RWPE1 (cell line): ENCODE results near the gene IPP.

Experiments used
- CTCF ChIA-PET: fragments of 350-600 bp; sonication (Branson Sonifier 250); formaldehyde crosslinking; extraction: SDS; loops from one replicate; lab custom pipeline; 2021; lab: Yijun Ruan, JAX
- POLR2A ChIA-PET: fragments of 400-600 bp; formaldehyde crosslinking; extraction: SDS; loops from one replicate; lab custom pipeline; 2020; ENCODE audit warnings: antibody characterized with exemption; ENCODE audit not compliant: low non-redundant PET; lab: Yijun Ruan, JAX
- DNase-seq: peaks from one replicate; pipeline ENCODE4 v3.0.0; 2012; ENCODE audit warnings: low spot score
- H3K27ac ChIP-seq: fragments of 450-650 bp; 2 replicates; pipeline ENCODE4 v1.5.1; 2017
- TF ChIP-seq, protein P1 (sequence below): fragments of 450-650 bp; conservative IDR thresholded peaks from 2 replicates; pipeline ENCODE4 v1.5.1; 2017; ENCODE audit warnings: low read depth, mild to moderate bottlenecking

The IPP gene

DNA sequence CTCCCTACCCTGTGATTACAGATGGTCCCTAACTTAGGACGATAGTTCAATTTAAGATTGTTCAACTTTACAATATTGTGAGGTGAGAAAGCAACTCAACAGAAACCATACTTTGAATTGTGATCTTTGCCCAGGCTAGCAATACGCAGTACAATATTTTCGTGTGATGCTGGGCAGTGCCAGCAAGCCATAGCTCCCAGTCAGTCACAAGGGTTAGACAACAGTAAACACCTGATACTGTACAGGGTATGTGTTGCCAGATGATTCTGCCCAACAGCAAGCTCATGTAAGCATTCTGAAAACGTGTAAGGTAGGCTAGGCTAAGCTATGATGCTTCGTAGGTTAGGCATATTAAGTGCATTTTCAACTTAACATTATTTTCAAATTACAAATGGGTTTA lies 76.0 kb downstream of the IPP start:
- ChIA-PET POLR2A (interaction anchor here (1.2 kb wide), 1 partner anchor 11 kb away, joined by 4 read pairs; the partner anchor contains the start of gene GPBP1L1), CTCF (no interaction called here)
- TF ChIP-seq, protein P1, sequence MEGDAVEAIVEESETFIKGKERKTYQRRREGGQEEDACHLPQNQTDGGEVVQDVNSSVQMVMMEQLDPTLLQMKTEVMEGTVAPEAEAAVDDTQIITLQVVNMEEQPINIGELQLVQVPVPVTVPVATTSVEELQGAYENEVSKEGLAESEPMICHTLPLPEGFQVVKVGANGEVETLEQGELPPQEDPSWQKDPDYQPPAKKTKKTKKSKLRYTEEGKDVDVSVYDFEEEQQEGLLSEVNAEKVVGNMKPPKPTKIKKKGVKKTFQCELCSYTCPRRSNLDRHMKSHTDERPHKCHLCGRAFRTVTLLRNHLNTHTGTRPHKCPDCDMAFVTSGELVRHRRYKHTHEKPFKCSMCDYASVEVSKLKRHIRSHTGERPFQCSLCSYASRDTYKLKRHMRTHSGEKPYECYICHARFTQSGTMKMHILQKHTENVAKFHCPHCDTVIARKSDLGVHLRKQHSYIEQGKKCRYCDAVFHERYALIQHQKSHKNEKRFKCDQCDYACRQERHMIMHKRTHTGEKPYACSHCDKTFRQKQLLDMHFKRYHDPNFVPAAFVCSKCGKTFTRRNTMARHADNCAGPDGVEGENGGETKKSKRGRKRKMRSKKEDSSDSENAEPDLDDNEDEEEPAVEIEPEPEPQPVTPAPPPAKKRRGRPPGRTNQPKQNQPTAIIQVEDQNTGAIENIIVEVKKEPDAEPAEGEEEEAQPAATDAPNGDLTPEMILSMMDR = no peak
- no peak overlapping the region for H3K27ac ChIP-seq
- no peak for DNase-seq

DNA sequence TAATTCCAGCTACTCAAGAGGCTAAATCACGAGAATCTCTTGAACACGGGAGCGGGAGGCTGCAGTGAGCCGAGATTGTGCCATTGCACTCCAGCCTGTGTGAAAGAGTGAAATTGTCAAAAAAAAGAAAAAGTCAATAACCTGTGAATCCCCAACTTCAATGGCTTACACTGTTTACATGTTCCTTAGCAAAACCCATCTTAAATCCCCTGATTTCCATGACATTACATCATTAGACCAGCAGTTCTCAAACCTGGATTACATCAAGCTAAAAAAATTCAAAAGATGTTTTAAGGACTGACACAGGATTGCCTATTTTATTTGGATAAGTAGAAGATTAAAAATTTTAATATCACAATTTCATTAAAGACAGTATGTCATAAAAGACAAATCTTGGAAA lies 76.5 kb downstream of the IPP start:
- no peak overlapping the region for H3K27ac ChIP-seq
- no peak for DNase-seq
- TF ChIP-seq, protein P1 = no peak
- ChIA-PET CTCF (interaction anchor here (0.7 kb wide), 1 partner anchor 10 kb away, joined by 3 read pairs; no protein-coding TSS in a partner anchor), POLR2A (interaction anchor here (1.2 kb wide), 1 partner anchor 12 kb away, joined by 4 read pairs; the partner anchor contains the start of gene GPBP1L1)

DNA sequence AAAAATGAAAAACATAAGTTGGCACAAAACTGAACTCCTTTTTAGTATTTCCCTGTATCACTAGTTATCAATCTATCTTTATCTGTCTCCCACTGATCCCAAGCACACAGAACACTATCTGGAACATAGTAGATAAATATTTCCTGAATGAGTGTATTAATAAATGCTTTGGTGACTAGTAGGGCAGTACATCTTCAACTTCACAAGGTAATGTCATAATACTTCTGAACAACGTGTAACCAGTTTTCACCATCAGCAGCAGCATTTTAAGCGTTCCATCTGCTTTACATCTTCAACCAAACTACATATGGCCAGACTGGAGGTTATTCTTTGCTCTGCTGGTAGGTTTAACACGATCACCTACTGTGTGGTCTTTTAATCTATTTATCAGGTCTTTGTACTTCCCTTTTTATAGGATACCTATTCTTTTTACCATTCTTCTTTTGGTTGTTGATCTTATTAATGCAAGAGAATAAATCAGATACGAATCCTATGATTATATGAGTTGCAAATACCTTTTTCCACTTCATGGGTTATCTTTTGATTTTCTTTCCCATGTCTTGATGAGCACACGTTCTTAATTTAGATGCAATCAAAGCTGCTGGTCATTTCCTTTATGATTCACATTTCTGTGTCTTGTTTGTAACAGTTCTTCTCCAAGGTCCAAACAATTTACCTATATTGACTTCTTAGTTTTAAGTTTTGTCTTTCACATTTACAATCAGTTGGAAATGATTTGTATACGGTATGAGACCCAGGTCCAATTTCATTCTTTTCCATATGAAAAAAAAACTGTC lies 80.4 kb downstream of the IPP start:
- POLR2A ChIA-PET = no interaction called here
- no peak overlapping the region for H3K27ac ChIP-seq
- CTCF ChIA-PET = no interaction called here
- TF ChIP-seq, protein P1 = no peak
- DNase-seq = no peak

DNA sequence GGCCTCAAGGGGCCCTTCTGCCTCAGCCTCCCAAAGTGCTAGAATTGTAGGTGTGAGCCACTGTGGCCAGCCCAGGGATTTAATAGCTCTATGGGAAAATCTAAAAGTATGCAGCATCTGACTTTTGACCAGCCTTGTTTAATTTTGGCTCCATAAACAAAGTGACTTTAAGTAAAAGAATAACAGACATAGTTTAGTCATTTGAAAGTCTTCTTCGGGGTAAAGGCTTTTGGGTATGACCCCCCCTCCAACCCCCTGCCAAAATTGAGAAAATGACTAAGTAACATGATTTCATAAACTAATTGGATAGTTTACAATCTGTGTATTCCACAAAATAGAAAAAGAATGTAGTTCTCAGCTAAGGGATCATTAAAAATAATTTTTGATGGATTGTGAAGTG lies 81.1 kb downstream of the IPP start:
- no peak overlapping the region for H3K27ac ChIP-seq
- no peak for DNase-seq
- CTCF ChIA-PET = no interaction called here
- TF ChIP-seq, protein P1 = no peak
- POLR2A ChIA-PET = no interaction called here

DNA sequence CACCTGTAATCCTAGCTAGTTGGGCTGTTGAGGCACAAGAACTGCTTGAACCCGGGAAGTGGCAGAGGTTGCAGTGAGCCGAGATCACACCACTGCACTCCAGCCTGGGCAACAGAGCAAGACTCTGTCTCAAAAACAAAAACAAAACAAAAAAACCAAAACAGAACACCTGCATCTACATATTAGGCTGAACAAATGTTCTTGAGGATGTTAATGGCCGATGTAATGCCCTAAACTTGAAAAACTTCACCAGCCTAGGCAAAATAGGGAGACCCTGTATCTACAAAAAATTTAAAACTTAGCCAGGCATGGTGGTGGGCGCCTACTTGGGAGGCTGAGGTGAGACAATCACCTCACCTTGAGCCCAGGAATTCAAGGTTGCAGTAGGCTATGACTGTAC lies 81.9 kb downstream of the IPP start:
- no peak for DNase-seq
- TF ChIP-seq, protein P1 = no peak
- POLR2A ChIA-PET = no interaction called here
- no peak overlapping the region for H3K27ac ChIP-seq
- CTCF ChIA-PET = no interaction called here

DNA sequence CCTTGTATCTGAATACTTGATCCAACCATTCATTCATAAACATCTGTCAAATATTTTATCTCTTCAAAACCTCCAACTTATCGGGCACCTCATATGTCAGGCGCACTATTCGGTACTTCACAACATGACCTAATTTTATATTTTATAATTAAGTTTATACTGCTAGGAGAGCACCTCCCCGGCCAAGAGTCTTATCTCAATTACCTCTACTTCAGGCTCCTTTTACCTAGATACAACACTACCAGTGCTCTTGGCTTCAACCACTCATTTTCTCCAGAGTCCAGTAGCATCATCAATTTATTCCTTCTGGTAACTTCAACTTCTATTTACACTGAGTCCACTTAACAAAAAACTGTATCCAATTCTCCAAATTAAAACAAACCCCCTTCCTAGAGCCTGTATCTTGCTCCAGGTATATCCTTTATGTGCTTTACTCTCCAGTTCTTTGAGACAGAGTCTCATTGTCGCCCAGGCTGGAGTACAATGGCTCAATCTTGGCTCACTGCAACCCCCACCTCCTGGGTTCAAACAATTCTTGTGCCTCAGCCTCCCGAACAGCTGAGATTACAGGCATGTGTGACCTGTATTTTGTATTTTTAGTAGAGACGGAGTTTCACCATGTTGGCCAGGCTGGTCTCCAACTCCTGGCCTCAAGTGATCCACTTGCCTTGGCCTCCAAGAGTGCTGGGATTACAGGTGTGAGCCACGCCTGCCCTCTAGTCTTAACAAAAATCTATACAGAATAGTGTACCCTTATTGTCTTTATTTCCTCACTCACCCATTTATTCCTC lies 82.9 kb downstream of the IPP start:
- ChIA-PET CTCF (no interaction called here), POLR2A (no interaction called here)
- TF ChIP-seq, protein P1 = no peak
- no peak overlapping the region for H3K27ac ChIP-seq
- DNase-seq = no peak
